ENCODE data around the gene PUS1. TPM values are rescaled to one million over a fixed set of nuclear protein-coding genes. Genes with fewer than 3 reads are reported as not detected.

PUS1 gene
- total and polyA plus RNA-seq, 10 of the 15 experiments (the other 5 are each of a cell fraction or from before 2014, with no cell fraction given) = 1.3 to 74.2 (median 25.4) TPM

DNA sequence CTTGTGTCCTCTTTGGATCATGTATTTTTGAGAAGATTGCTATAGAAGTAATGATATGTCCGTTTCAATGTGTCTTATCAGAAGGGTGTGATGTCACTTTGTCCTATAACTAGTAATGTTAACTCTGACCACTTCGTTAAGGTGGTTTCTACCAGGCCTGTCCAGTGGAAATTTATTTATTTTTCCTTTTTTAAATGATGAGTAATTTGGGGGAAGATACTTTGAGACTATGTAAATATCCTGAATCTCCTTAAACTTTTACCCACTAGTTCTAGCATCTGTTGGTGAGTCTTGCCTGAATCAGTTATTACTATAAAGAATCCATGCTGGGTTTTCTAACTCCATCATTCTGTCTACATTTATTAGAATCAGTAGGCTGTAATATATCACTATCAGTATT, 36.0 kb downstream of the PUS1 start (continued):
- TF ChIP-seq, protein P1, sequence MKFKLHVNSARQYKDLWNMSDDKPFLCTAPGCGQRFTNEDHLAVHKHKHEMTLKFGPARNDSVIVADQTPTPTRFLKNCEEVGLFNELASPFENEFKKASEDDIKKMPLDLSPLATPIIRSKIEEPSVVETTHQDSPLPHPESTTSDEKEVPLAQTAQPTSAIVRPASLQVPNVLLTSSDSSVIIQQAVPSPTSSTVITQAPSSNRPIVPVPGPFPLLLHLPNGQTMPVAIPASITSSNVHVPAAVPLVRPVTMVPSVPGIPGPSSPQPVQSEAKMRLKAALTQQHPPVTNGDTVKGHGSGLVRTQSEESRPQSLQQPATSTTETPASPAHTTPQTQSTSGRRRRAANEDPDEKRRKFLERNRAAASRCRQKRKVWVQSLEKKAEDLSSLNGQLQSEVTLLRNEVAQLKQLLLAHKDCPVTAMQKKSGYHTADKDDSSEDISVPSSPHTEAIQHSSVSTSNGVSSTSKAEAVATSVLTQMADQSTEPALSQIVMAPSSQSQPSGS (IDR thresholded peaks at IDR 0.05; ENCODE audit: low read length) = no peak

DNA sequence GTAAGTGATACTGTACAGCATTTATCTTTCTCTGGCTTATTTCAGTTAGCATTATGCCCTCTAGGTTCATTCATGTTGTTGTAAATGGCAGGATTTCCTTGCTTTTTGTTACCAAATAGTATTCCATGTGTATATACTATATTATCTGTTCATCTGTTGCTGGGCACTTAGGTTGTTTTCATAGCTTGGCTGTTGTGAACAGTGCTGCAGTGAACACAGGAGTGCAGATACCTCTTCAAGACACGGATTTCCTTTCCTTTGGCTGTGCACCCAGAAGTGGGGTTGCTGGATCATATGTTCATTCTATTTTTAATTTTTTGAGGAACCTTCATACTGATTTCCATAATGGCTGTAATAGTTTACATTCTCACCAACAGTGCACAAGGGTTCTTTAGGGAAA, 42.1 kb downstream of the PUS1 start:
- no peak overlapping the region for H3K9ac ChIP-seq (ENCODE audit: control insufficient read depth, insufficient read depth, low read length)
- no peak overlapping the region for H3K27ac ChIP-seq (ENCODE audit: control insufficient read depth, insufficient read depth)
- RAD21 ChIA-PET (ENCODE audit: unreplicated experiment) = no interaction called here
- intact Hi-C loops (cut with micrococcal nuclease; ENCODE audit: unreplicated experiment) = no loop called here
- CTCF ChIA-PET = no interaction called here
- POLR2A ChIA-PET = no interaction called here
- WGBS (ENCODE audit: insufficient coverage, insufficient replicate concordance, low lambda C conversion rate, missing lambda C conversion rate) = 41% methylated on average over 1 of the region's 1 CpG
- H3K4me3 ChIP-seq = no peak overlapping the region
- SMC1A ChIA-PET (ENCODE audit: uncharacterized antibody, unreplicated experiment) = no interaction called here
- DNase-seq (ENCODE audit: low read depth, low spot score) (no peak), FAIRE-seq (no peak), ATAC-seq (no peak)
- no peaks in the 10 kb centered on the region for H3K27me3 ChIP-seq (replicated peaks in 1 of 2; ENCODE audit: control insufficient read depth in 2 of 2, insufficient read depth in 2 of 2, low read length in 1 of 2)
- no peaks in the 10 kb centered on the region for H4K20me1 ChIP-seq (ENCODE audit: control insufficient read depth, insufficient read depth)
- H3K4me2 ChIP-seq (ENCODE audit: control insufficient read depth, insufficient read depth) = no peak overlapping the region
- peaks cover 0 to 2% of the 10 kb centered on the region in 2 experiments; a peak in 1 of 4 replicates for H3K36me3 ChIP-seq (ENCODE audit: control insufficient read depth in 2 of 2, insufficient read depth in 2 of 2, low read length in 1 of 2)
- H3K9me3 ChIP-seq (replicated peaks; ENCODE audit: control insufficient read depth, insufficient read depth, low read length) = no peaks in the 10 kb centered on the region
- in situ Hi-C loops (cut with MboI) = no loop called here
- BruUV-seq (replicated peaks) = no TSS peak
- H2AFZ ChIP-seq (ENCODE audit: control insufficient read depth, low read depth, low read length) = no peak overlapping the region
- TF ChIP-seq HDAC2 (IDR thresholded peaks at IDR 0.05) (no peak), CREB1 (IDR thresholded peaks at IDR 0.05; ENCODE audit: low read depth) (no peak), CBX5 (IDR thresholded peaks at IDR 0.05; ENCODE audit: low read depth) (no peak), NR2F1 (conservative IDR thresholded peaks at IDR 0.05) (no peak), EGR1 (IDR thresholded peaks at IDR 0.05; ENCODE audit: borderline replicate concordance in 1 of 2, low read depth in 2 of 2, low read length in 2 of 2) (no peak), PAX8 (IDR thresholded peaks at IDR 0.05) (no peak), RB1 (IDR thresholded peaks at IDR 0.05; ENCODE audit: borderline replicate concordance) (no peak), RUNX3 (IDR thresholded peaks at IDR 0.05; ENCODE audit: low read length) (no peak), ZNF384 (IDR thresholded peaks at IDR 0.05; ENCODE audit: borderline replicate concordance, low read depth, low read length) (no peak)
- H3K79me2 ChIP-seq (ENCODE audit: control insufficient read depth, insufficient read depth, low read length) = peaks cover 8% of the 10 kb centered on the region
- no peaks in the 10 kb centered on the region for H3K4me1 ChIP-seq (ENCODE audit: control insufficient read depth, insufficient read depth, low read length)

Measured in GM12878 (cell line).